ENCODE results near the gene IL36RN.

DNA sequence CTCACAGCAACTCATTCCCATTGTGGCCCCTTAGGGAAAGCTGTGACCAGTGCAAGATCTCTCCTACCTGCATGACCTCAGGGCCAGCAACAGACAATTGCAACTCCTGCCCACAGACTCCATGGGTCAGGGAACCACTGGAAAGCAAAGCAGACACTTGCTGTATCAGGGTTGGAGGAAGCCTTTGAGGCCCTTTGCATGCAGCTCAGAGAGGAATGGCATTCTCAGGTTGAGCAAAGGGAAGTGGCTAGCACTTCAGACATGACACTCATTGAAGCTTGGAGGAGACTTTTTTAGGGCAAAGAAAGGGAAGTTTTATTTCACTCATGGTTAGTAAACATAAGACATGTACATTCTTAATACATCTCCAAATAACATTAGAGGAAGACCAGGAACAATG lies 30.9 kb downstream of the IL36RN start:
- TF ChIP-seq, protein P1, sequence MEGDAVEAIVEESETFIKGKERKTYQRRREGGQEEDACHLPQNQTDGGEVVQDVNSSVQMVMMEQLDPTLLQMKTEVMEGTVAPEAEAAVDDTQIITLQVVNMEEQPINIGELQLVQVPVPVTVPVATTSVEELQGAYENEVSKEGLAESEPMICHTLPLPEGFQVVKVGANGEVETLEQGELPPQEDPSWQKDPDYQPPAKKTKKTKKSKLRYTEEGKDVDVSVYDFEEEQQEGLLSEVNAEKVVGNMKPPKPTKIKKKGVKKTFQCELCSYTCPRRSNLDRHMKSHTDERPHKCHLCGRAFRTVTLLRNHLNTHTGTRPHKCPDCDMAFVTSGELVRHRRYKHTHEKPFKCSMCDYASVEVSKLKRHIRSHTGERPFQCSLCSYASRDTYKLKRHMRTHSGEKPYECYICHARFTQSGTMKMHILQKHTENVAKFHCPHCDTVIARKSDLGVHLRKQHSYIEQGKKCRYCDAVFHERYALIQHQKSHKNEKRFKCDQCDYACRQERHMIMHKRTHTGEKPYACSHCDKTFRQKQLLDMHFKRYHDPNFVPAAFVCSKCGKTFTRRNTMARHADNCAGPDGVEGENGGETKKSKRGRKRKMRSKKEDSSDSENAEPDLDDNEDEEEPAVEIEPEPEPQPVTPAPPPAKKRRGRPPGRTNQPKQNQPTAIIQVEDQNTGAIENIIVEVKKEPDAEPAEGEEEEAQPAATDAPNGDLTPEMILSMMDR (conservative IDR thresholded peaks at IDR 0.05 in 1 of 2, IDR thresholded peaks at IDR 0.05 in 1 of 2; ENCODE audit: extremely low read depth in 1 of 2, insufficient read depth in 1 of 2, low read depth in 1 of 2, low read length in 2 of 2) = no peak
- no peak for TF ChIP-seq EZH2 (IDR thresholded peaks at IDR 0.05; ENCODE audit: borderline replicate concordance, low read length)

All from mammary epithelial cell (primary cell).